HS-27A (cell line): ENCODE measurements around the gene HM13.
"Not testable (repeated sequence)": the region's sequence is repeated elsewhere in the genome, so short reads cannot be mapped to it uniquely, and the experiment has no call there.

Source experiments
- DNase-seq: peaks from one replicate; pipeline ENCODE4 v3.0.0-alpha.2; 2012; ENCODE audit warnings: low read depth, missing footprints

The HM13 gene

GRCh38 chr20:31543966-31544598 lies 29.8 kb downstream of the HM13 start:
- DNase-seq = no peak

GRCh38 chr20:31544600-31544999 lies 30.4 kb downstream of the HM13 start:
- no peak for DNase-seq

- not testable (repeated sequence) for DNase-seq
Observed at GRCh38 chr20:31545621-31546040, 31.4 kb downstream of the HM13 start.

GRCh38 chr20:31547017-31547675 lies 32.9 kb downstream of the HM13 start:
- no peak for DNase-seq

- no peak for DNase-seq
Observed at GRCh38 chr20:31547720-31548298, 33.6 kb downstream of the HM13 start.

- no peak for DNase-seq
Observed at GRCh38 chr20:31548820-31549512, 34.7 kb downstream of the HM13 start.

- no peak for DNase-seq
Observed at GRCh38 chr20:31549513-31549880, 35.3 kb downstream of the HM13 start.

DNA sequence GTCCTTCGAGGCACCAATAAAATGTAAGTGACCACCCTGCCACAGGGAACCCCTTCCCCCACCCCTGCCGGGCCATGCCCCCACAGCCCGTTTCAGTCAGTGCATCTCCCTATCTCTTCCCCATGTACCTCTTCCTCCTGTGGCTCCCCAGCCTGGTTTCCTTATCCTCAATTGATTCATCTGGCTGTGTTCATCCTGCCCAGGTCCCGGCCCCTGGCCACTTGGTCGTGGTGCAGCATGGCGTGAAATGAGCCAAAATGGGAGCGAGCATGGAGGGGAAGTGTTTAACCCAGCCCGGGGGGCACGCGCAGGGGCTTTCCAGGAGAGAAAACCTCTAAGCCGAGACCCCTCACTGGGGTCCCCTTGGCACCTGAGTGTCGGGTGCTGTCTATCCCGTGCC lies 35.9 kb downstream of the HM13 start:
- DNase-seq = no peak

- no peak for DNase-seq
Observed at GRCh38 chr20:31551163-31552081, 37.2 kb downstream of the HM13 start.

- DNase-seq = no peak
Observed at GRCh38 chr20:31555203-31555775, 41.0 kb downstream of the HM13 start.

DNA sequence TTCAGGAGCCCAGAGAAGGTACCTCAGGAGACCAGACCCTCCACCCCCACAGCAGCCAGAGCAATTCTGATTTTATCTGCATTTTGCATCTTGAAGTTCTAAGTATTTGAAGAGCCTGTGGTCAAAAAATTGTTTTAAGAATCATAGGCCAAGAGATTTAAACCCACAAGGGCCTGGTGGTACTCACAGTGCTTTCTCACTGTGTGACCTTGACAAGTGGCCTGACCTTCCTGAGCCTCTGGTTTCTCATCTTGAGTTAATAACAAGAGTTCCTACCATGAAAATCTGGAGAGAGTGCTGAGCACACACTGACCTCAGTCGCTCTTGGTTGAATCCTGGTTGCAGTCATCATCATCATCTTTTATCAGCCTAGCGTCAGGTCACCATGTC lies 45.5 kb downstream of the HM13 start:
- DNase-seq = no peak

GRCh38 chr20:31560094-31560745 lies 46.0 kb downstream of the HM13 start:
- no peak for DNase-seq

GRCh38 chr20:31560746-31561598 lies 46.7 kb downstream of the HM13 start:
- peak; percentile 95 for DNase-seq

- no peak for DNase-seq
Observed at GRCh38 chr20:31562241-31562640, 48.0 kb downstream of the HM13 start.

- no peak for DNase-seq
Observed at GRCh38 chr20:31564284-31564683, 50.0 kb downstream of the HM13 start.

- no peak for DNase-seq
Observed at GRCh38 chr20:31565699-31566318, 51.6 kb downstream of the HM13 start.

DNA sequence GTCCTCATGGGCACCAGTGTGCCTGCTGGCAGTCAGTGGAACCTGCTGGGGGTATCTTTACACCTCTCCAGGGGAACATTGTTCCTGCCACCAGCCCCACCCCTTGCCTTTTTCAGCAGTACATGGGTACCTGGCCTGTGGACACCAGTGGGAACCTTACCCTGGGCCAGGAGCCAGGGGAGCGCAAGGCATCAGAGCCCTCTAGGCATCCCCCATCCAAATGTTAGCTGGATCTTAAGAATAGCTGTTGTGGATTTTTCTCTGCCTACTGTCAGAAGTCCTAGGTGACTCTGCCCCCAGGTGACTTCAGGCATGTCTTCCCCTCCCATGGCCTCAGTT lies 52.0 kb downstream of the HM13 start:
- no peak for DNase-seq

GRCh38 chr20:31566658-31567379 lies 52.6 kb downstream of the HM13 start:
- no peak for DNase-seq

DNA sequence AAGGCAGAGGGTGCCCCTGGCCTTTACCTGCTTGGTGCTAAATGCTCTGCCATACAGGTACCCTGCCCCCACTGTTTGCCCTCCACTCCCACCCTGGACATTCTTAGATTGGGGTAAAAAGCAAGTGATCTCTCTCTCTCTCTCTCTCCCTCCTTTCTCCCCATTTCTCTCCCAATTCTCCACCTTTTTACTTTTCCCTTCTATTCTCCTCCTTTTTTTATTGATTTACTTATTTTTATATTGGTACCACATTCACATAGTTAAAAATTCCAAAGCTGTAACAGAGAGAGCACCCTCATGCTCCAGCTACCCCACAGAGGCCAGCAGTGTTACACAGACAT lies 53.1 kb downstream of the HM13 start:
- DNase-seq = no peak
